SK-N-SH (cell line): ENCODE results near the gene CX3CR1. TPM values are rescaled to one million over a fixed set of nuclear protein-coding genes. Genes with fewer than 3 reads are reported as not detected.

Source experiments
- CTCF ChIA-PET: fragments of 300-600, 350-600 bp; formaldehyde crosslinking; extraction: SDS; loops from one replicate; lab custom pipeline; 2021; lab: Yijun Ruan, JAX
- POLR2A ChIA-PET: fragments of 350-600 bp; sonication (Branson Sonifier 250); formaldehyde crosslinking; extraction: SDS; loops from one replicate; lab custom pipeline; 2020; ENCODE audit warnings: antibody characterized with exemption, inconsistent platforms; lab: Yijun Ruan, JAX
- DNase-seq: peaks from one replicate; pipeline ENCODE4 v3.0.0; 2012
- H2AFZ ChIP-seq: fragments of 200-600 bp; sonication (generic); 2 replicates; pipeline ENCODE4 v1.8.1; 2016; ENCODE audit warnings: antibody characterized with exemption, mild to moderate bottlenecking, low read depth
- H3F3A ChIP-seq: fragments of 200-600 bp; sonication (generic); replicated peaks from 2 replicates; pipeline ENCODE3; 2016; ENCODE audit warnings: antibody characterized with exemption, mild to moderate bottlenecking; ENCODE audit not compliant: insufficient read depth
- H3K27ac ChIP-seq, 2 experiments: fragments of 200-500 bp in 1 of 2; fragments of 200-600 bp in 1 of 2; sonication (Bioruptor generic) in 1 of 2; sonication (generic), shearing (Covaris generic) in 1 of 2; 2 replicates each; pipeline versions ENCODE4 v1.5.1 to v1.6.1; 2014 to 2016; ENCODE audit warnings: low read depth in 2 of 2, inconsistent platforms in 1 of 2, low read length in 1 of 2, mild to moderate bottlenecking in 1 of 2, mixed read lengths in 1 of 2
- H3K27me3 ChIP-seq: fragments of 200-600 bp; sonication (generic), shearing (Covaris generic); 2 replicates; pipeline ENCODE4 v1.6.1; 2016; ENCODE audit warnings: mixed run types; ENCODE audit not compliant: insufficient read depth
- H3K36me3 ChIP-seq, 2 experiments: fragments of 200-500 bp in 1 of 2; fragments of 200-600 bp in 1 of 2; sonication (Bioruptor generic) in 1 of 2; sonication (generic) in 1 of 2; replicated peaks in 1 of 2; 2 replicates each; pipeline versions ENCODE3 to v1.5.1; 2014 to 2016; ENCODE audit warnings: low read length in 1 of 2, mild to moderate bottlenecking in 1 of 2; ENCODE audit not compliant: insufficient read depth in 2 of 2, control insufficient read depth in 1 of 2
- H3K4me1 ChIP-seq, 2 experiments: fragments of 200-500 bp in 1 of 2; fragments of 200-600 bp in 1 of 2; sonication (Bioruptor generic) in 1 of 2; sonication (generic), shearing (Covaris generic) in 1 of 2; 2 replicates each; pipeline versions ENCODE4 v1.5.1 to v1.6.1; 2014 to 2016; ENCODE audit warnings: low read depth in 1 of 2, low read length in 1 of 2, mixed run types in 1 of 2; ENCODE audit not compliant: insufficient read depth in 2 of 2, control insufficient read depth in 1 of 2
- H3K4me2 ChIP-seq: fragments of 200-600 bp; sonication (generic), shearing (Covaris generic); 2 replicates; pipeline ENCODE4 v1.6.1; 2017; ENCODE audit warnings: mixed run types
- H3K4me3 ChIP-seq, 2 experiments: fragments of 200-500 bp in 1 of 2; fragments of 200-600 bp in 1 of 2; sonication (Bioruptor generic) in 1 of 2; sonication (generic), shearing (Covaris generic) in 1 of 2; 2 replicates each; pipeline versions ENCODE4 v1.5.1 to v1.8.1; 2014 to 2016; ENCODE audit warnings: low read depth in 2 of 2, inconsistent platforms in 1 of 2, low read length in 1 of 2, mild to moderate bottlenecking in 1 of 2, mixed read lengths in 1 of 2, moderate library complexity in 1 of 2
- H3K79me2 ChIP-seq: fragments of 200-600 bp; sonication (generic); 2 replicates; pipeline ENCODE4 v1.8.1; 2017; ENCODE audit warnings: mild to moderate bottlenecking; ENCODE audit not compliant: insufficient read depth
- H3K9ac ChIP-seq: fragments of 200-600 bp; sonication (generic); 2 replicates; pipeline ENCODE4 v1.6.1; 2017; ENCODE audit warnings: mixed run types
- H3K9me2 ChIP-seq: fragments of 200-600 bp; sonication (generic); 2 replicates; pipeline ENCODE4 v1.6.1; 2017; ENCODE audit warnings: mixed run types
- H3K9me3 ChIP-seq: fragments of 200-600 bp; sonication (generic); 2 replicates; pipeline ENCODE4 v1.6.1; 2017; ENCODE audit warnings: mixed run types, mild to moderate bottlenecking, moderate library complexity
- H4K20me1 ChIP-seq: fragments of 200-600 bp; sonication (generic); 2 replicates; pipeline ENCODE4 v1.6.1; 2017; ENCODE audit warnings: mild to moderate bottlenecking, mixed run types; ENCODE audit not compliant: insufficient read depth
- CHD2 ChIP-seq: fragments of 150-350 bp; IDR thresholded peaks from 2 replicates; pipeline ENCODE4 v1.6.1; 2018; ENCODE audit warnings: low read length; ENCODE audit not compliant: partially characterized antibody
- EP300 ChIP-seq, 2 experiments: IDR thresholded peaks; 2 replicates each; pipeline versions ENCODE4 v1.4.0 to v1.6.1; 2012; ENCODE audit warnings: borderline replicate concordance in 1 of 2, low read depth in 1 of 2, low read length in 1 of 2
- EZH2phosphoT487 ChIP-seq: fragments of 200-600 bp; sonication (generic); IDR thresholded peaks from 2 replicates; pipeline ENCODE4 v1.6.1; 2017; ENCODE audit warnings: low read depth, mixed run types, mild to moderate bottlenecking, antibody characterized with exemption, moderate library complexity, borderline replicate concordance
- FOSL2 ChIP-seq: IDR thresholded peaks from 2 replicates; pipeline ENCODE4 v1.4.0; 2012; ENCODE audit warnings: low read depth, mild to moderate bottlenecking, moderate library complexity, borderline replicate concordance
- FOXM1 ChIP-seq: IDR thresholded peaks from 2 replicates; pipeline ENCODE4 v1.4.0; 2012; ENCODE audit warnings: low read depth, mild to moderate bottlenecking
- GABPA ChIP-seq: IDR thresholded peaks from 2 replicates; pipeline ENCODE4 v1.4.0; 2012; ENCODE audit warnings: low read depth, mild to moderate bottlenecking
- JUND ChIP-seq: IDR thresholded peaks from 2 replicates; pipeline ENCODE4 v1.4.0; 2012
- MXI1 ChIP-seq: IDR thresholded peaks from 2 replicates; pipeline ENCODE4 v1.6.1; 2012; ENCODE audit warnings: mild to moderate bottlenecking, low read depth, low read length, improper control_type of control experiment
- NFIC ChIP-seq: IDR thresholded peaks from 2 replicates; pipeline ENCODE4 v1.4.0; 2012; ENCODE audit warnings: borderline replicate concordance
- NRF1 ChIP-seq: IDR thresholded peaks from 2 replicates; pipeline ENCODE4 v1.6.1; 2012; ENCODE audit warnings: low read depth, mild to moderate bottlenecking, low read length
- RAD21 ChIP-seq: IDR thresholded peaks from 2 replicates; pipeline ENCODE4 v1.6.1; 2012; ENCODE audit warnings: mild to moderate bottlenecking, low read length
- SMC3 ChIP-seq: IDR thresholded peaks from 2 replicates; pipeline ENCODE4 v1.6.1; 2012; ENCODE audit warnings: low read depth, low read length, improper control_type of control experiment
- TAF1 ChIP-seq: IDR thresholded peaks from 2 replicates; pipeline ENCODE4 v1.6.1; 2012; ENCODE audit warnings: low read depth, mild to moderate bottlenecking, low read length, moderate library complexity, borderline replicate concordance
- WGBS: methylation state at CpG from one replicate; pipeline ENCODE4 v1.1.6; 2017; ENCODE audit warnings: low lambda C conversion rate; 5-methylcytosine and 5-hydroxymethylcytosine counted together
- polyA plus RNA-seq, 3 experiments: library from polyadenylated mRNA; depleted of rRNA; stranded (reverse); fragments of >200 nt; gene quantifications; 2 replicates each; pipeline ENCODE4 v1.2.3, GENCODE V29; 2012
- TF ChIP-seq, protein P1 (sequence below): IDR thresholded peaks from 2 replicates; pipeline ENCODE4 v1.4.0; 2012; ENCODE audit warnings: low read depth
- TF ChIP-seq, protein P2 (sequence below): fragments of 150-350 bp; IDR thresholded peaks from 2 replicates; pipeline ENCODE4 v1.6.1; 2016; ENCODE audit warnings: mild to moderate bottlenecking, low read depth, low read length
- TF ChIP-seq, protein P3 (sequence below): IDR thresholded peaks from 2 replicates; pipeline ENCODE4 v1.6.1; 2012; ENCODE audit warnings: mild to moderate bottlenecking, low read depth, low read length, moderate library complexity

Gene CX3CR1
- polyA plus RNA-seq, 1 of the 3 experiments (the other 2 are of a cell fraction), result not detected

DNA sequence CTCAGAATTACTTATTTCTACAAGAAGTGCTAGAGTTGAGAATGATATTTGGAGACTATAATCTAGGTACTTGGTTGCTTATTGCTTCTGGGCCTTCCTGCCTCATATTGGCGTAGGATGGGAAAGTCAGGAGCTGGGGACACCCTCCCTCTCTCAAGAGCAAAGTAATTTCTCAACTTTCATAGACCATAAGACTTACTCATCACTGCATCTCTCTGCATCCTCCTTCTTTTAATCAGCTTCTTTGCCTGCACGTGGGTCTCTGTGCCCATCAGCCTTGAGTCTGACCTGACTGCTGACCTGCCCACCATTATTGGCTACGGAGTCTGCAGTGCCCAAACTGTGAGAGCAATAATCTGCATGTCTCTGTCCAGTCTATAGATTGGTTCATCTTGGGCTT lies 60.1 kb downstream of the CX3CR1 start:
- Histone ChIP-seq H3K27ac (no peak overlapping the region), H3K4me3 (no peak overlapping the region), H3K9me3 (no peaks in the 10 kb centered on the region), H4K20me1 (no peaks in the 10 kb centered on the region), H3K36me3 (no peaks in the 10 kb centered on the region), H2AFZ (no peak overlapping the region), H3K4me1 (no peaks in the 10 kb centered on the region; a peak in 1 of 4 replicates), H3K9me2 (no peaks in the 10 kb centered on the region), H3K9ac (no peak overlapping the region), H3F3A (no peaks in the 10 kb centered on the region), H3K4me2 (no peak overlapping the region), H3K79me2 (no peaks in the 10 kb centered on the region), H3K27me3 (peaks cover 8% of the 10 kb centered on the region; the same call in 1 of the 2 replicates)
- POLR2A ChIA-PET, result no interaction called here
- DNase-seq, result no peak
- WGBS, result 23% methylated on average over 3 of the region's 3 CpGs
- CTCF ChIA-PET, result interaction anchor here (2.1 kb wide), 1 partner anchor 68 kb away, joined by 7 read pairs; no protein-coding TSS in a partner anchor
- TF ChIP-seq NFIC (no peak), FOXM1 (no peak), TAF1 (no peak), GABPA (no peak), EZH2phosphoT487 (no peak), CHD2 (no peak), MXI1 (no peak), EP300 (IDR thresholded peaks at IDR 0.05; ENCODE audit: borderline replicate concordance in 1 of 2, low read depth in 1 of 2, low read length in 1 of 2) (no peak), NRF1 (no peak), SMC3 (no peak), RAD21 (no peak), JUND (no peak), FOSL2 (no peak)
- TF ChIP-seq, protein P1, sequence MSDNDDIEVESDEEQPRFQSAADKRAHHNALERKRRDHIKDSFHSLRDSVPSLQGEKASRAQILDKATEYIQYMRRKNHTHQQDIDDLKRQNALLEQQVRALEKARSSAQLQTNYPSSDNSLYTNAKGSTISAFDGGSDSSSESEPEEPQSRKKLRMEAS, result no peak
- TF ChIP-seq, protein P2, sequence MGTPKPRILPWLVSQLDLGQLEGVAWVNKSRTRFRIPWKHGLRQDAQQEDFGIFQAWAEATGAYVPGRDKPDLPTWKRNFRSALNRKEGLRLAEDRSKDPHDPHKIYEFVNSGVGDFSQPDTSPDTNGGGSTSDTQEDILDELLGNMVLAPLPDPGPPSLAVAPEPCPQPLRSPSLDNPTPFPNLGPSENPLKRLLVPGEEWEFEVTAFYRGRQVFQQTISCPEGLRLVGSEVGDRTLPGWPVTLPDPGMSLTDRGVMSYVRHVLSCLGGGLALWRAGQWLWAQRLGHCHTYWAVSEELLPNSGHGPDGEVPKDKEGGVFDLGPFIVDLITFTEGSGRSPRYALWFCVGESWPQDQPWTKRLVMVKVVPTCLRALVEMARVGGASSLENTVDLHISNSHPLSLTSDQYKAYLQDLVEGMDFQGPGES, result no peak
- TF ChIP-seq, protein P3, sequence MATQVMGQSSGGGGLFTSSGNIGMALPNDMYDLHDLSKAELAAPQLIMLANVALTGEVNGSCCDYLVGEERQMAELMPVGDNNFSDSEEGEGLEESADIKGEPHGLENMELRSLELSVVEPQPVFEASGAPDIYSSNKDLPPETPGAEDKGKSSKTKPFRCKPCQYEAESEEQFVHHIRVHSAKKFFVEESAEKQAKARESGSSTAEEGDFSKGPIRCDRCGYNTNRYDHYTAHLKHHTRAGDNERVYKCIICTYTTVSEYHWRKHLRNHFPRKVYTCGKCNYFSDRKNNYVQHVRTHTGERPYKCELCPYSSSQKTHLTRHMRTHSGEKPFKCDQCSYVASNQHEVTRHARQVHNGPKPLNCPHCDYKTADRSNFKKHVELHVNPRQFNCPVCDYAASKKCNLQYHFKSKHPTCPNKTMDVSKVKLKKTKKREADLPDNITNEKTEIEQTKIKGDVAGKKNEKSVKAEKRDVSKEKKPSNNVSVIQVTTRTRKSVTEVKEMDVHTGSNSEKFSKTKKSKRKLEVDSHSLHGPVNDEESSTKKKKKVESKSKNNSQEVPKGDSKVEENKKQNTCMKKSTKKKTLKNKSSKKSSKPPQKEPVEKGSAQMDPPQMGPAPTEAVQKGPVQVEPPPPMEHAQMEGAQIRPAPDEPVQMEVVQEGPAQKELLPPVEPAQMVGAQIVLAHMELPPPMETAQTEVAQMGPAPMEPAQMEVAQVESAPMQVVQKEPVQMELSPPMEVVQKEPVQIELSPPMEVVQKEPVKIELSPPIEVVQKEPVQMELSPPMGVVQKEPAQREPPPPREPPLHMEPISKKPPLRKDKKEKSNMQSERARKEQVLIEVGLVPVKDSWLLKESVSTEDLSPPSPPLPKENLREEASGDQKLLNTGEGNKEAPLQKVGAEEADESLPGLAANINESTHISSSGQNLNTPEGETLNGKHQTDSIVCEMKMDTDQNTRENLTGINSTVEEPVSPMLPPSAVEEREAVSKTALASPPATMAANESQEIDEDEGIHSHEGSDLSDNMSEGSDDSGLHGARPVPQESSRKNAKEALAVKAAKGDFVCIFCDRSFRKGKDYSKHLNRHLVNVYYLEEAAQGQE, result no peak
